ENCODE data around the gene PPL.
"Not testable (repeated sequence)": the region's sequence is repeated elsewhere in the genome, so short reads cannot be mapped to it uniquely, and the experiment has no call there.

The PPL gene

GRCh38 chr16:4958510-4959438 lies 21.8 kb upstream of the PPL start:
- DNase-seq, result no peak

GRCh38 chr16:4957720-4958509 lies 21.0 kb upstream of the PPL start, which contains the start of gene SEC14L5:
Gene SEC14L5 (plus strand): TSS chr16:4958330. CDS start chr16:4959324, 994 bp downstream.
- DNase-seq, result peak; percentile 83 to 94 (median 91)

- no peak for DNase-seq
Observed at GRCh38 chr16:4957420-4957719, 20.4 kb upstream of the PPL start.

GRCh38 chr16:4954714-4955113 lies 17.8 kb upstream of the PPL start:
- DNase-seq, result no peak

GRCh38 chr16:4951583-4951982 lies 14.6 kb upstream of the PPL start:
- DNase-seq, result not testable (repeated sequence)

GRCh38 chr16:4949986-4950385 lies 13.0 kb upstream of the PPL start:
- DNase-seq, result no peak

GRCh38 chr16:4948903-4949766 lies 12.2 kb upstream of the PPL start:
- DNase-seq, result no peak

- no peak for DNase-seq
Observed at GRCh38 chr16:4947722-4948503, 11.0 kb upstream of the PPL start.

GRCh38 chr16:4946917-4947316 lies 10.0 kb upstream of the PPL start:
- no peak for DNase-seq

GRCh38 chr16:4945560-4946502 lies 8.9 kb upstream of the PPL start:
- no peak for DNase-seq

- DNase-seq, result no peak
Observed at GRCh38 chr16:4944333-4945281, 7.7 kb upstream of the PPL start.

GRCh38 chr16:4942481-4942880 lies 5.5 kb upstream of the PPL start:
- no peak for DNase-seq

GRCh38 chr16:4940719-4941118 lies 3.8 kb upstream of the PPL start:
- DNase-seq, result no peak

- DNase-seq, result no peak
Observed at GRCh38 chr16:4938683-4939030, 1.7 kb upstream of the PPL start.

GRCh38 chr16:4937782-4938682 lies 1.1 kb upstream of the PPL start:
- DNase-seq, result no peak

- no peak for DNase-seq
Observed at GRCh38 chr16:4936181-4936990, 562 bp downstream of the PPL start.

- no peak for DNase-seq
Observed at GRCh38 chr16:4935241-4935855, 1.6 kb downstream of the PPL start.

All from stimulated activated naive CD4-positive, alpha-beta T cell (primary cell).